Activated effector memory CD4-positive, alpha-beta T cell treated with Interleukin-2 at 50 U/mL for 16 hours (primary cell): ENCODE results near the gene ST6GALNAC5.
"Not testable (repeated sequence)": the region's sequence is repeated elsewhere in the genome, so short reads cannot be mapped to it uniquely, and the experiment has no call there.

Experiments
- DNase-seq: peaks from one replicate; pipeline ENCODE4 v3.0.0-alpha.2; 2020

ST6GALNAC5 gene

GRCh38 chr1:76868154-76868882 lies 1.0 kb downstream of the ST6GALNAC5 start:
- DNase-seq: no peak

GRCh38 chr1:76868916-76869315 lies 1.6 kb downstream of the ST6GALNAC5 start:
- no peak for DNase-seq

- DNase-seq: no peak
These were observed 2.8 kb downstream of the ST6GALNAC5 start for GRCh38 chr1:76870037-76870436.

- DNase-seq: no peak
These were observed 4.2 kb downstream of the ST6GALNAC5 start for GRCh38 chr1:76871355-76871974.

GRCh38 chr1:76872944-76873343 lies 5.7 kb downstream of the ST6GALNAC5 start:
- DNase-seq: no peak

GRCh38 chr1:76876655-76877395 lies 9.5 kb downstream of the ST6GALNAC5 start:
- DNase-seq: no peak

- not testable (repeated sequence) for DNase-seq
These were observed 11.7 kb downstream of the ST6GALNAC5 start for GRCh38 chr1:76879014-76879413.

GRCh38 chr1:76881762-76882161 lies 14.5 kb downstream of the ST6GALNAC5 start:
- DNase-seq: no peak

- DNase-seq: no peak
These were observed 24.8 kb downstream of the ST6GALNAC5 start for GRCh38 chr1:76891931-76892622.

GRCh38 chr1:76892675-76893074 lies 25.4 kb downstream of the ST6GALNAC5 start:
- DNase-seq: no peak

- no peak for DNase-seq
These were observed 34.0 kb downstream of the ST6GALNAC5 start for GRCh38 chr1:76901158-76901767.

- no peak for DNase-seq
These were observed 38.8 kb downstream of the ST6GALNAC5 start for GRCh38 chr1:76905876-76906595.

GRCh38 chr1:76909311-76909710 lies 42.0 kb downstream of the ST6GALNAC5 start:
- no peak for DNase-seq

- DNase-seq: no peak
These were observed 51.8 kb downstream of the ST6GALNAC5 start for GRCh38 chr1:76919085-76919484.

GRCh38 chr1:76921590-76921989 lies 54.3 kb downstream of the ST6GALNAC5 start:
- no peak for DNase-seq

GRCh38 chr1:76925825-76926224 lies 58.5 kb downstream of the ST6GALNAC5 start:
- no peak for DNase-seq

- DNase-seq: no peak
These were observed 61.2 kb downstream of the ST6GALNAC5 start for GRCh38 chr1:76928522-76928921.

- DNase-seq: no peak
These were observed 61.9 kb downstream of the ST6GALNAC5 start for GRCh38 chr1:76929136-76929535.

- DNase-seq: no peak
These were observed 66.9 kb downstream of the ST6GALNAC5 start for GRCh38 chr1:76933847-76934815.

- no peak for DNase-seq
These were observed 71.0 kb downstream of the ST6GALNAC5 start for GRCh38 chr1:76938304-76938703.
